ENCODE results near the gene IGFLR1.

IGFLR1 gene

DNA sequence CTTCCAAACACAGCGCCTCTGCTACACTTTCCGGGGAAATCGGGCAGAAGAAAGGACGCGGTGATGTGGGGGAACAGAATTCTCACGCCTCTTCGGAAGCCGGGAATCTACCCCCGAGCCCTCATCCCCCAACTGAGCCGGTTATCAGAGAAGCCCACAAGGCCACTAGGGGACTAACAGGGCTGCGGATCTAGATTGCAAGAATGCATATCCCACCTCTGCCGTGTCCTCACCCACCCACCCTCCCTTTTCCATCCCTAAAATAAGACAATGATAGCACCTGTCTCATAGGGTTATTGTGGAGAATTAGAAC lies 1.1 kb downstream of the IGFLR1 start:
- Histone ChIP-seq H2AK5ac (ENCODE audit: low read depth, low read length) (no peak overlapping the region), H3K9me3 (replicated peaks in 1 of 2; ENCODE audit: control insufficient read depth in 2 of 2, insufficient read depth in 1 of 2, low read depth in 1 of 2, low read length in 2 of 2) (no peaks in the 10 kb centered on the region), H4K8ac (ENCODE audit: low read depth, low read length) (no peak overlapping the region), H3K18ac (ENCODE audit: low read length) (peak overlapping the region; percentile 87), H3K4me2 (ENCODE audit: insufficient read depth, low read length, poor library complexity, severe bottlenecking) (peak overlapping the region; percentile 92), H4K91ac (ENCODE audit: low read depth, low read length, poor library complexity) (no peak overlapping the region), H3K4ac (ENCODE audit: low read length) (no peak overlapping the region), H3K14ac (ENCODE audit: low read length) (no peak overlapping the region), H3K23ac (ENCODE audit: low read depth, low read length, poor library complexity) (peak overlapping the region; percentile 51), H2BK15ac (ENCODE audit: low read length) (no peak overlapping the region), H3K27ac (replicated peaks; ENCODE audit: low read length) (peak overlapping the region; percentile 98), H2AFZ (ENCODE audit: low read length) (peak overlapping the region; percentile 92), H3K36me3 (replicated peaks in 1 of 2; ENCODE audit: control insufficient read depth in 2 of 2, insufficient read depth in 2 of 2, low read length in 2 of 2) (peaks cover 30 to 43% of the 10 kb centered on the region in 2 donors), H3K27me3 (ENCODE audit: control insufficient read depth in 3 of 3, insufficient read depth in 3 of 3, low read depth in 1 of 3, low read length in 3 of 3) (no peaks in the 10 kb centered on the region), H2BK120ac (ENCODE audit: low read depth, low read length) (no peak overlapping the region), H2BK5ac (ENCODE audit: low read length) (peak overlapping the region; percentile 84), H2BK12ac (ENCODE audit: low read length) (no peak overlapping the region), H3K4me3 (ENCODE audit: low read length in 2 of 2) (peak overlapping the region; percentile 63 to 79), H3K79me1 (ENCODE audit: low read depth, low read length) (peaks cover 8% of the 10 kb centered on the region), H3K9ac (ENCODE audit: low read depth, low read length, poor library complexity) (peak overlapping the region; percentile 64), H3K4me1 (ENCODE audit: control insufficient read depth in 2 of 2, insufficient read depth in 1 of 2, low read depth in 1 of 2, low read length in 2 of 2) (peaks cover 8 to 9% of the 10 kb centered on the region in 2 donors)
- no CpG with 5 or more reads among the region's 12 CpGs for WGBS, 2 donors (ENCODE audit: extremely low coverage in 2 of 2, insufficient read length in 2 of 2, insufficient replicate concordance in 1 of 2)
- DNase-seq (ENCODE audit: low spot score), result no peak

DNA sequence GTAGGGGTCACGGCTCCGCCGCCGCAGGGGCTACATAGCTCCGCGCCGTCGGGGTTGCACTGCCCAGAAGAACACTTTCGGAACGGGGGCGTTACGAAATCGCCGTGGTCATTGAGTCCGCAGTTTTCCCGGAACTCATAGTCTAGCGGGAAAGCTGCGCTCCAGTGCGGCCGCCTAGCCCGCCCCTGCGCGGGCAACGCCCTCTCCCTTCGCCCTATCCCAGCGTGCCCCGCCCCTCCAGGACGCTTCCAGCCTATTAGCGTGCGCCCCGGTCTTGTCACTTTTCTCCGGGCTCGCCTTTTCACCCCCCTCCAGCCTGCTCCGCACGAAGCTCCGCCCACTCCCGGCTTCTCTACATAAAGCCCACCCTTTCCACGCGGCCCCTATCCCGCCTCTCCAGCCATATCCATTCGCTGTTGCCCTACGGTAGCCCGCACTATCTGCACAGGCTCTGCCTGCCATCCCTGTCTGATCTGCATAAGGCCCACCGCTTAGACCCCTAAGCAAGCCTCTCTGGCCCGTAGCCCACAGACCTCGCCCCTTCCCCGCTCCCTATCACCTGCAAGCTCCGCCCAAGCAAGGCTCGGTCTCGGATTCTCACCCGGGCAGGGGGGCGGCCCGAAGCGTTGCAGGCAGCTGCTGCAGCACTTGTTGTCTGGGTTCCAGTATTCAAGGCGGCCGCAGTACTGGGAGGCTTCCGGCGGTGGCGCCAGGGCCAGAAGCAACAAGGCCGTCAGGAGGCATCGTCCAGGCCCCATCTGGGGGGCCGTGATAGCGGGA lies 1.6 kb downstream of the IGFLR1 start:
- H3K9ac ChIP-seq (ENCODE audit: low read depth, low read length, poor library complexity), result peak overlapping the region; percentile 93
- no CpG with 5 or more reads among the region's 63 CpGs for WGBS, 2 donors (ENCODE audit: extremely low coverage in 2 of 2, insufficient read length in 2 of 2, insufficient replicate concordance in 1 of 2)
- H3K14ac ChIP-seq (ENCODE audit: low read length), result no peak overlapping the region
- peak overlapping the region; percentile 98 for H3K27ac ChIP-seq (replicated peaks; ENCODE audit: low read length)
- H2BK5ac ChIP-seq (ENCODE audit: low read length), result peak overlapping the region; percentile 84
- H2BK120ac ChIP-seq (ENCODE audit: low read depth, low read length), result no peak overlapping the region
- H3K27me3 ChIP-seq (ENCODE audit: control insufficient read depth in 3 of 3, insufficient read depth in 3 of 3, low read depth in 1 of 3, low read length in 3 of 3), result no peaks in the 10 kb centered on the region
- no peak overlapping the region for H3K4ac ChIP-seq (ENCODE audit: low read length)
- no peak overlapping the region for H4K91ac ChIP-seq (ENCODE audit: low read depth, low read length, poor library complexity)
- peaks cover 8% of the 10 kb centered on the region for H3K79me1 ChIP-seq (ENCODE audit: low read depth, low read length)
- H3K18ac ChIP-seq (ENCODE audit: low read length), result peak overlapping the region; percentile 87
- H3K4me1 ChIP-seq (ENCODE audit: control insufficient read depth in 2 of 2, insufficient read depth in 1 of 2, low read depth in 1 of 2, low read length in 2 of 2), result peaks cover 5 to 9% of the 10 kb centered on the region in 2 donors
- H3K36me3 ChIP-seq (replicated peaks in 1 of 2; ENCODE audit: control insufficient read depth in 2 of 2, insufficient read depth in 2 of 2, low read length in 2 of 2), result peaks cover 32 to 48% of the 10 kb centered on the region in 2 donors
- H3K4me3 ChIP-seq (ENCODE audit: low read length in 2 of 2), result peak overlapping the region; percentile 63 to 92
- H2BK15ac ChIP-seq (ENCODE audit: low read length), result peak overlapping the region; percentile 49
- H2BK12ac ChIP-seq (ENCODE audit: low read length), result no peak overlapping the region
- H3K4me2 ChIP-seq (ENCODE audit: insufficient read depth, low read length, poor library complexity, severe bottlenecking), result peak overlapping the region; percentile 92
- H2AFZ ChIP-seq (ENCODE audit: low read length), result peak overlapping the region; percentile 92
- H3K9me3 ChIP-seq (replicated peaks in 1 of 2; ENCODE audit: control insufficient read depth in 2 of 2, insufficient read depth in 1 of 2, low read depth in 1 of 2, low read length in 2 of 2), result no peaks in the 10 kb centered on the region
- peak overlapping the region; percentile 70 for H2AK5ac ChIP-seq (ENCODE audit: low read depth, low read length)
- DNase-seq (ENCODE audit: low spot score), result peak; percentile 98
- no peak overlapping the region for H4K8ac ChIP-seq (ENCODE audit: low read depth, low read length)
- peak overlapping the region; percentile 96 for H3K23ac ChIP-seq (ENCODE audit: low read depth, low read length, poor library complexity)

DNA sequence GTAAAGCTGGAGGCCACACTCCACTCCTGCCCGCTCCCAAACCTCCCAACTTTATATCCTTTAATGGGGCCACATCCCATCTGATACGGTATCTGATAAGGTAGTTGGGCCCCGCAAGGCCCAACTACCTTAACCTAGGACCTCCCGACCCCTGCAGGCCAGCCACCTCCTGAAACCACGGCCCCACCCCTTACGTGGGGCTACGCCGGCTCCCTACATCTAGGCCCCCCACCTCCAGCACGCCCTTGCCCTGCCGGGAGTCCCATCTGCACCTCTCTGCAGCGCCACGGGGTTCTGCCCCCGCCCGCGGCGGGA lies 2.2 kb downstream of the IGFLR1 start:
- Histone ChIP-seq H3K36me3 (replicated peaks in 1 of 2; ENCODE audit: control insufficient read depth in 2 of 2, insufficient read depth in 2 of 2, low read length in 2 of 2) (peaks cover 36 to 54% of the 10 kb centered on the region in 2 donors), H3K4me2 (ENCODE audit: insufficient read depth, low read length, poor library complexity, severe bottlenecking) (peak overlapping the region; percentile 83), H2BK120ac (ENCODE audit: low read depth, low read length) (no peak overlapping the region), H3K23ac (ENCODE audit: low read depth, low read length, poor library complexity) (peak overlapping the region; percentile 96), H4K8ac (ENCODE audit: low read depth, low read length) (no peak overlapping the region), H3K4me1 (ENCODE audit: control insufficient read depth in 2 of 2, insufficient read depth in 1 of 2, low read depth in 1 of 2, low read length in 2 of 2) (peaks cover 5 to 9% of the 10 kb centered on the region in 2 donors), H3K14ac (ENCODE audit: low read length) (no peak overlapping the region), H2AFZ (ENCODE audit: low read length) (peak overlapping the region; percentile 91), H3K9me3 (replicated peaks in 1 of 2; ENCODE audit: control insufficient read depth in 2 of 2, insufficient read depth in 1 of 2, low read depth in 1 of 2, low read length in 2 of 2) (no peaks in the 10 kb centered on the region), H3K79me1 (ENCODE audit: low read depth, low read length) (peaks cover 8% of the 10 kb centered on the region), H3K4ac (ENCODE audit: low read length) (no peak overlapping the region), H2BK5ac (ENCODE audit: low read length) (peak overlapping the region; percentile 75), H3K27me3 (ENCODE audit: control insufficient read depth in 3 of 3, insufficient read depth in 3 of 3, low read depth in 1 of 3, low read length in 3 of 3) (no peaks in the 10 kb centered on the region), H3K27ac (replicated peaks; ENCODE audit: low read length) (peak overlapping the region; percentile 69), H2BK12ac (ENCODE audit: low read length) (no peak overlapping the region), H3K9ac (ENCODE audit: low read depth, low read length, poor library complexity) (peak overlapping the region; percentile 93), H4K91ac (ENCODE audit: low read depth, low read length, poor library complexity) (no peak overlapping the region), H3K18ac (ENCODE audit: low read length) (peak overlapping the region; percentile 80), H2AK5ac (ENCODE audit: low read depth, low read length) (peak overlapping the region; percentile 70), H2BK15ac (ENCODE audit: low read length) (peak overlapping the region; percentile 49), H3K4me3 (ENCODE audit: low read length in 2 of 2) (peak overlapping the region; percentile 63 to 92)
- DNase-seq (ENCODE audit: low spot score), result no peak
- no CpG with 5 or more reads among the region's 16 CpGs for WGBS, 2 donors (ENCODE audit: extremely low coverage in 2 of 2, insufficient read length in 2 of 2, insufficient replicate concordance in 1 of 2)

DNA sequence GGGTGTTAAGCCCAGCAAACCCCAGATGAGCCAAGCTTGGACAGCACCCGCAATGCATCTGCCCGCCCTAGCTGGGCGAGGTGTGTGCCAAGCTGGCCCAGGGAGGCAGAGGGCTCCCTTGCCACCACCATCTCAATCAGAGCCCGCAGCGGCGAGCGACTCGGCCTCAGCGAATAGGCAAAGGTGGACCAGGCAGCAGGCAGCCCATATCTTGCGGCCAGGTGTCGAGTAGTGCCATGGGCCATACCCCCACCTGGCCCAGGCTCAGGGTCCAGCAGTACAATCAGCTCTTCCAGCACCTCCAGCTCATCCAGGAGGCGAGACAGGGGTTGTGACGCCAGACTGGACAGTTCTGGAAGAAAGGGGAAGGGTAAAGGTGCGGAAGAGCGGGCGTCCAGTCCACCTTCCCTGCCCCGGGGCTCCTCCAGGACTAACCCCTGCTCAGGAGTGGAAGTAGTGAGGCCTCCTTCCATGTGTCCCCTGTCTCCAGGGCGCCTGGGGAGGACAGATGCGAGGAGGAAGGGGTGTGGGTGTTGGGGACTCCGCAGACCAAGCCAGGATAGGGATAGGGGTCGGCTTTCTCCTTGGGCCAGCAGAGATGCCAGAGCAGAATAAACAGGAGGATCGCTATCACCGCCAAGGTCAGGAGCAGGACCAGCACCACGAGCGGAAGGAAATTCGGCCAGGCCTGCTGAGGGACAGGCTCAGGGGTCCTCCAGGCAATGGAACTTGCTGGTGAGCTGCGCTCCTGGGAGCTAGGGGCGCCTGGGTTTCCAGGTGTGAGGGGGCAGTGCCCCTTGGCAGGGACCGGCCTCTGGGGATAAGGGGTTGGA lies 2.8 kb downstream of the IGFLR1 start:
- H3K23ac ChIP-seq (ENCODE audit: low read depth, low read length, poor library complexity), result peak overlapping the region; percentile 89
- H3K36me3 ChIP-seq (replicated peaks in 1 of 2; ENCODE audit: control insufficient read depth in 2 of 2, insufficient read depth in 2 of 2, low read length in 2 of 2), result peaks cover 39 to 59% of the 10 kb centered on the region in 2 donors
- H2BK15ac ChIP-seq (ENCODE audit: low read length), result peak overlapping the region; percentile 49
- WGBS, 2 donors (ENCODE audit: extremely low coverage in 2 of 2, insufficient read length in 2 of 2, insufficient replicate concordance in 1 of 2), result no CpG with 5 or more reads among the region's 29 CpGs
- H3K4me2 ChIP-seq (ENCODE audit: insufficient read depth, low read length, poor library complexity, severe bottlenecking), result peak overlapping the region; percentile 83
- H2AFZ ChIP-seq (ENCODE audit: low read length), result no peak overlapping the region
- no peaks in the 10 kb centered on the region for H3K9me3 ChIP-seq (replicated peaks in 1 of 2; ENCODE audit: control insufficient read depth in 2 of 2, insufficient read depth in 1 of 2, low read depth in 1 of 2, low read length in 2 of 2)
- H4K8ac ChIP-seq (ENCODE audit: low read depth, low read length), result peak overlapping the region; percentile 43
- H3K4me1 ChIP-seq (ENCODE audit: control insufficient read depth in 2 of 2, insufficient read depth in 1 of 2, low read depth in 1 of 2, low read length in 2 of 2), result peaks cover 5 to 8% of the 10 kb centered on the region in 2 donors
- no peak for DNase-seq (ENCODE audit: low spot score)
- no peak overlapping the region for H3K18ac ChIP-seq (ENCODE audit: low read length)
- H3K9ac ChIP-seq (ENCODE audit: low read depth, low read length, poor library complexity), result peak overlapping the region; percentile 24
- H2BK120ac ChIP-seq (ENCODE audit: low read depth, low read length), result no peak overlapping the region
- H2BK5ac ChIP-seq (ENCODE audit: low read length), result no peak overlapping the region
- H4K91ac ChIP-seq (ENCODE audit: low read depth, low read length, poor library complexity), result no peak overlapping the region
- H2BK12ac ChIP-seq (ENCODE audit: low read length), result no peak overlapping the region
- no peaks in the 10 kb centered on the region for H3K27me3 ChIP-seq (ENCODE audit: control insufficient read depth in 3 of 3, insufficient read depth in 3 of 3, low read depth in 1 of 3, low read length in 3 of 3)
- peak overlapping the region; percentile 70 for H2AK5ac ChIP-seq (ENCODE audit: low read depth, low read length)
- no peak overlapping the region for H3K27ac ChIP-seq (replicated peaks; ENCODE audit: low read length)
- H3K4ac ChIP-seq (ENCODE audit: low read length), result no peak overlapping the region
- H3K79me1 ChIP-seq (ENCODE audit: low read depth, low read length), result peaks cover 8% of the 10 kb centered on the region
- H3K4me3 ChIP-seq (ENCODE audit: low read length in 2 of 2), result peak overlapping the region; percentile 63 to 92
- H3K14ac ChIP-seq (ENCODE audit: low read length), result peak overlapping the region; percentile 56

All from neuronal stem cell (in vitro differentiated cells).